ENCODE results near the gene COX8A. TPM values are rescaled to one million over a fixed set of nuclear protein-coding genes. Genes with fewer than 3 reads are reported as not detected.
"Not testable (repeated sequence)": the region's sequence is repeated elsewhere in the genome, so short reads cannot be mapped to it uniquely, and the experiment has no call there.

COX8A gene
- total RNA-seq, 1 donor from 2014 or later: 312 TPM

DNA sequence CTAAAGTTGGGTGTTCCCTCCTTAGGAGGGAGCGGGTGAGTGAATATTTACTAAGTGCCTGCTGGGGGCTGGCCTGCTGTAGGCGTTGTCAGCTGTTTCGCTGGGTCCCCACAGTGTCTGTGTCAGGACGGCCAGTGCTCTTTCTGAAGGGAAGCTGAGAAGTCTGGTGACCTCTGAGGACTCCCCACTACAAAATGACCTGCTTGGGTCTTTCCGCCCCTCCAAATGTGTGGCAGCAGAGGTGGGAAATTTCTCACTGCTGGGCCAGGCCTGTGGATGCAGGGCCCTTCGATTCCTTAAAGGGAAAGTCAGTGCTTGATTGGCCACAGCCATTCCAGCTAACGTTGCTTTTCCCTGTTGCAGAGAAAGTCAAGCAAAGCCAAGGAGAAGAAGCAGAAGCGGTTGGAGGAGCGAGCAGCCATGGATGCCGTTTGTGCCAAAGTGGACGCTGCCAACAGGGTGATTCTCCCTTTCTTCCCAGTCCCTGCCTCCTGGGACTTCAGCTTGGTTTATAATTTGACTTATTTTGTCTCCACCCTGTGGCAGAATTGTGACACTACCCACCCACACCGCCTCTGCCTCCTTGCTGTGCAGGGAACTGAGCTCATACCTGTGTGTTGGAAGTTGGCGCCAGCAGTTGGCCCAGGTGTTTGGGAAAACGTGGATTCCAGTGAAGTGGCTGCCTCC lies 28.8 kb upstream of the COX8A start:
- Mint-ChIP-seq H3K27me3 (ENCODE audit: low read depth) (no peaks in the 10 kb centered on the region), H3K36me3 (ENCODE audit: low read depth) (peaks cover 15% of the 10 kb centered on the region), H3K4me1 (ENCODE audit: low read depth) (peaks cover 11% of the 10 kb centered on the region), H3K4me3 (ENCODE audit: low read depth) (no peak overlapping the region), H3K9me3 (no peaks in the 10 kb centered on the region), H3K27ac (no peak overlapping the region)
- intact Hi-C loops (cut with micrococcal nuclease): loop anchor here (1.0 kb wide), 1 partner anchor 108 kb away; no protein-coding TSS in a partner anchor
- DNase-seq (ENCODE audit: low spot score): peak; percentile 26

DNA sequence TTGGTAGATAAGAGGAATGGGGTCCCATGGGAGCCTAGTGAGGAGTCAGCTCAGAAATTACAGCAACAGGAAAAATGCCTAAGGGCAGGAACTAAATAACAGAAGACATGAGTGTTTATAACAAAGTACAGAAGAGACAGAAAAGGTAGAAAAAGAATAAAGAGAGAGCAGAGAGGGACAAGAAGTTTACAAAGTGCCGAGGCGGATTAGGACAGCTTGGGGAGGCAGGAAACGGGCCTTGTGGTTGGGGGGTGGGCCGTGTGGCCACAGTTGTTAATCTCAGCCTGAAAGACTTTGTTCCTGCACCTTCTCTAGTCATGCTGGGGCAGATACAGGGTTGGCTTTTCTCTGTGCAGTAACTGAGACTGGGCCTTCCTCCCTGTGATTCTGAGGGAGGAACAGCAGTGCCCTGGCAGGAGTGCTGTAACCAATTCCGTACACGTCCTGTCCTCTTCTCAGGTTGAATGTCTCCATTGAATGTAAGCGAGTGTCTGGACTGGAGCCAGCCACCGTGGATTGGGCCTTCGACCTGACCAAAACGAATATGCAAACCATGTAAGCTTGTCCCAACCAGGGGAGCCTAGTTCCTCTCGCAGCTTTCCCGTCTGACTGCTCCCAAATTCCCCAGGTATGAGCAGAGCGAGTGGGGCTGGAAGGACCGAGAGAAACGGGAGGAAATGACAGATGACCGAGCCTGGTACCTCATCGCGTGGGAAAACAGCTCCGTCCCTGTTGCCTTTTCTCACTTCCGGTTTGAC lies 22.5 kb upstream of the COX8A start:
- Mint-ChIP-seq H3K36me3 (ENCODE audit: low read depth) (peaks cover 55% of the 10 kb centered on the region), H3K9me3 (no peaks in the 10 kb centered on the region), H3K4me3 (ENCODE audit: low read depth) (peak overlapping the region; percentile 46), H3K4me1 (ENCODE audit: low read depth) (peaks cover 19% of the 10 kb centered on the region), H3K27ac (peak overlapping the region; percentile 53), H3K27me3 (ENCODE audit: low read depth) (no peaks in the 10 kb centered on the region)
- intact Hi-C loops (cut with micrococcal nuclease): no loop called here
- peak; percentile 39 for DNase-seq (ENCODE audit: low spot score)

DNA sequence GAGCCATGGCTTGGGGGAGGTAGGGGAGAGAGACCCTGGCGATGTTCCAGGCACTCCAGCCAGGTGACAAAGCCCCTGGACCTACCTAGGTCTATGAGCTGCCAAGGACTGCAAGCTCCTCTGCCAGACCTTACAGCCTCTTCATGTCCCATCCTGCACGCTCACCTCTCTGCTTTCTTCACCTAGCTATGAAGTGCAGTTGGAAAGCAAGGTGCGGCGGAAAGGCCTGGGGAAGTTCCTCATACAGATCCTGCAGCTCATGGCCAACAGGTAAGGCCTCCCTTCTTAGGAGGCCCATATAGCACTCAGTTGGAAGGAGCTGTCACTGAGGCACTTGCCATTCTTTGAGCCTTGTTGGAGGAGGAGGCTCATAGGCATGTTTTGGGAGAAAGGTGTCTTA lies 21.9 kb upstream of the COX8A start:
- Mint-ChIP-seq H3K27me3 (ENCODE audit: low read depth) (no peaks in the 10 kb centered on the region), H3K27ac (peak overlapping the region; percentile 53), H3K36me3 (ENCODE audit: low read depth) (peaks cover 60% of the 10 kb centered on the region), H3K4me3 (ENCODE audit: low read depth) (peak overlapping the region; percentile 37), H3K9me3 (no peaks in the 10 kb centered on the region), H3K4me1 (ENCODE audit: low read depth) (peaks cover 19% of the 10 kb centered on the region)
- DNase-seq (ENCODE audit: low spot score): no peak
- intact Hi-C loops (cut with micrococcal nuclease): no loop called here

DNA sequence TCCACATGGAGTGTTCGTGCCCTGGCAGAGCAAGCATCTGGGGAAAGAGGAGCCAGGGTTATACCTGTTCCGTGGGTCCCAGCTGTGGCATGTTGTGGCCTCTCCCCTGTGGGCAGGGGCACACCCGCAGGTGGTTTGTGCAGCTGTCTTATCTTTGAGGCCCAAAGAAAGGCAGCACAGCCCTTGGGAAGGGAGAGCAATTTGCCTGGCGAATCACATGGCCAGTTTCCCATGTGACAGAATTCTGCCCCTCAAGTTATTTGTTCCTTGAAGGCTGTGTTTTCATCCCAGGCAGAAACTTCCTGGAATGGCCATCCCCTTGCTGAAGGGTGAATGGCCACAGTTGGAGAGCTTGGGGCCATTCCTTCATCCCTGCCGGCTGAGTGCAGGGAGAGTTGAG lies 16.4 kb upstream of the COX8A start:
- H3K4me1 Mint-ChIP-seq (ENCODE audit: low read depth): peaks cover 11% of the 10 kb centered on the region
- H3K4me3 Mint-ChIP-seq (ENCODE audit: low read depth): no peak overlapping the region
- H3K27me3 Mint-ChIP-seq (ENCODE audit: low read depth): no peaks in the 10 kb centered on the region
- H3K9me3 Mint-ChIP-seq: no peaks in the 10 kb centered on the region
- H3K36me3 Mint-ChIP-seq (ENCODE audit: low read depth): peaks cover 40% of the 10 kb centered on the region
- intact Hi-C loops (cut with micrococcal nuclease): no loop called here
- DNase-seq (ENCODE audit: low spot score): no peak
- no peak overlapping the region for H3K27ac Mint-ChIP-seq

DNA sequence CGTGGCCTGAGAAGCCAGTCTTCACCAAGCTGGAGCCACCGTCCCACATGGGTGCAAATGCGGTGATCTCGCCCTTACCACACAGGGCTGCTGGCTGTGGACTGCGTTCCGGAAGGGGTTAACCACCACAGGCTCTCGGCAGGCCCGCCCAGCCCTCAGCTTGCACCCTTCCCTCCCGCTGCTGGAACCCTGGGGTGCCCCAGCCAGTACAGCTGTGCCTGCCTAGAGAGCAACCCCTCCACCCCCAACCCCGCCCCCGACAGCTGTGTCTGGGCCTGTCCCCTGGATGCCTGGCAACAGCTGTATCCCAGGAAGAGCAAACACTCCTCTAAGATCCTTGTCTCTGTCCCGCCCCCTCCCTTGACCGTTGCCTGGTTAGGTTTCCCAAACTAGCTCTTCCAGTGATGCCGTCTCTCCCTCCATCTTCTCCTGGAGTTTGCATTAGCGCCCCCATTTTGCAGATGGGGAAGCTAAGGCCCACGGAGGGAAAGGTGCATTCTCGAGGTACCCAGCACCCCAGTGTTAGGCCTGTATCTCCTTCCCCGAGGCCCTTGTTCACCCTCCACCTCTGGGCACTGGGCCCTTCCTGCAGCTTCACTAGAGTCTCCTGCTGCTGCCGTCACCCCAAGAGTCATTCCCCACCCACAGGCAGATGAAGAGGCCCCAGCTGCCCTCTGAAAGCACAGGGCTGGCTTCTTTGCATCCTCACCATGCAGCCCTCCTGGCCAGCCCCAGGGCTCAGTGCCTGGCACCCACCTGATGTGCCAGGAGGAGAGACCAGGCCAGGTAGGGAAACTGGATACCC lies 12.6 kb upstream of the COX8A start:
- H3K36me3 Mint-ChIP-seq (ENCODE audit: low read depth): peaks cover 6% of the 10 kb centered on the region
- intact Hi-C loops (cut with micrococcal nuclease): loop anchor here (1.0 kb wide), 1 partner anchor 24 kb away; the partner anchor contains the start of gene OTUB1
- no peak overlapping the region for H3K4me3 Mint-ChIP-seq (ENCODE audit: low read depth)
- peak; percentile 39 for DNase-seq (ENCODE audit: low spot score)
- H3K27me3 Mint-ChIP-seq (ENCODE audit: low read depth): no peaks in the 10 kb centered on the region
- peaks cover 11% of the 10 kb centered on the region for H3K4me1 Mint-ChIP-seq (ENCODE audit: low read depth)
- H3K27ac Mint-ChIP-seq: peak overlapping the region; percentile 25
- H3K9me3 Mint-ChIP-seq: no peaks in the 10 kb centered on the region

DNA sequence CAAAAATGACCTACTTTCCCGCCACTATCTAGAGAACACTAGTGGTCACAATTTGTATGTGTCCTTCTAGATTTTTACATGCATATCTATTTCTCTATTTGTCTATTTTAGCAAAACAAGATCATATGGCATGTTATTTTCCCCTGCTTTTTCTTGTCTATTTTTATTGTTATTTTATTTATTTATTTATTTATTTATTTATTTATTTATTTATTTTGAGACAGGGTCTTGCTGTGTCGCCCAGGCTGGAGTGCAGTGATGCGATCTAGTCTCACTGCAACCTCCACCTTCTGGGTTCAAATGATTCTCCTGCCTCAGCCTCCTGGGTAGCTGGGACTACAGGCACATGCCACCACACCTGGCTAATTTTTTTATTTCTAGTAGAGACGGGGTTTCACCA lies 10.5 kb upstream of the COX8A start:
- DNase-seq (ENCODE audit: low spot score); H3K9me3 Mint-ChIP-seq; H3K4me3 Mint-ChIP-seq (ENCODE audit: low read depth); H3K27me3 Mint-ChIP-seq (ENCODE audit: low read depth); intact Hi-C loops (cut with micrococcal nuclease); H3K27ac Mint-ChIP-seq; H3K36me3 Mint-ChIP-seq (ENCODE audit: low read depth): not testable (repeated sequence)
- peaks cover 11% of the 10 kb centered on the region for H3K4me1 Mint-ChIP-seq (ENCODE audit: low read depth)

DNA sequence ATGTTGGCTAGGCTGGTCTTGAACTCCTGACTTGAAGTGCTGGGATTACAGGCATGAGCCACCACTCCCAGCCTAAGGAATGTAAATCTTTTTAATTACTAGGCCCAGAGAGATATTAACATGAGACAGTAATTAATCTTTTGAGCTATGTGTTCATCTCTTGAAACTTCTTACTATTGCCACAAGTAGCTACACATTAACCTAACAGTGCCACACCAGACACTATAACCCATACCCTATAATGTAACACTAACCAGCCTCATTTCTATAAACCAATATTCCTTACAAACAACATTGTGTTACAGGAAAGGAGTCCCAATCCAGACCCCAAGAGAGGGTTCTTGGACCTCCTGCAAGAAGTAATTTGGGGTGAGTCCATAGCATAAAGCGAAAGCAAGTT lies 8.0 kb upstream of the COX8A start:
- no peak for DNase-seq (ENCODE audit: low spot score)
- H3K4me3 Mint-ChIP-seq (ENCODE audit: low read depth): no peak overlapping the region
- intact Hi-C loops (cut with micrococcal nuclease): no loop called here
- H3K4me1 Mint-ChIP-seq (ENCODE audit: low read depth): peaks cover 5% of the 10 kb centered on the region
- no peak overlapping the region for H3K27ac Mint-ChIP-seq
- H3K9me3 Mint-ChIP-seq: no peaks in the 10 kb centered on the region
- no peaks in the 10 kb centered on the region for H3K36me3 Mint-ChIP-seq (ENCODE audit: low read depth)
- no peaks in the 10 kb centered on the region for H3K27me3 Mint-ChIP-seq (ENCODE audit: low read depth)

DNA sequence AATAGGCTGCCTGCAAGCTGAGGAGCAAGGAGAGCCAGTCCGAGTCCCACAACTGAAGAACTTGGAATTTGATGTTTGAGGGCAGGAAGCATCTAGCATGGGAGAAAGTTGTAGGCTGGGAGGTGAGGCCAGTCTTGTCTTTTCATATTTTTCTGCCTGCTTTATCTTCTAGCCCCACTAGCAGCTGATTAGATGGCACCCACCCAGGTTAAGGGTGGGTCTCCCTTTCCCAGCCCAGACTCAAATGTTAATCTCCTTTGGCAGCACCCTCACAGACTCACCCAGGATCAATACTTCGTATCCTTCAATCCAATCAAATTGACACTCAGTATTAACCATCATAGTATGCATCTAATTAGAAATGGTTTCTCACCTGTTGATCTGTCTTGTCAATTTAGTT lies 5.0 kb upstream of the COX8A start:
- H3K4me3 Mint-ChIP-seq (ENCODE audit: low read depth): no peak overlapping the region

DNA sequence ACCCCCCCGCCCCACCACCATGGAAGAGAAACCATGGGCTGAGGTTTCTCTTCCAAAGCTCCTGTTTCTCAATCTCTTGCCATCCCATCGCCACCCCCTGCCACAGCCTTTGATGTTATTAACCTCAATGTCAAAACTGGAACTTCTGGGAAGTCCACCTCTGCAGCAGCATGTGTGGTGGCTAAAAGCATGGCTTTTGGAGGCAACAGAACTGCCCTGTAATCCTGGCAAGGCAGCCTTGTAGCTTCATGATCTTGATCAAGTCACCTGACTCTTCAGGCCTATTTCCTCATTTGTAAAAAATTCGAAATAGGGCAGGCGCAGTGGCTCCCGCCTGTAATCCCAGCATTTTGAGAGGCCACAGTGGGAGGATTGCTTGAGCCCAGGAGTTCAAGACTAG lies 3.5 kb upstream of the COX8A start:
- Mint-ChIP-seq H3K4me3 (ENCODE audit: low read depth) (no peak overlapping the region), H3K27me3 (ENCODE audit: low read depth) (no peaks in the 10 kb centered on the region)

More for the DNA sequence above, 5.0 kb upstream of the COX8A start:
- no peak for DNase-seq (ENCODE audit: low spot score)
- H3K27me3 Mint-ChIP-seq (ENCODE audit: low read depth): no peaks in the 10 kb centered on the region
- intact Hi-C loops (cut with micrococcal nuclease): no loop called here
- no peak overlapping the region for H3K27ac Mint-ChIP-seq
- peaks cover 7% of the 10 kb centered on the region for H3K4me1 Mint-ChIP-seq (ENCODE audit: low read depth)
- H3K9me3 Mint-ChIP-seq: peaks cover 4% of the 10 kb centered on the region
- H3K36me3 Mint-ChIP-seq (ENCODE audit: low read depth): peaks cover 2% of the 10 kb centered on the region

DNA sequence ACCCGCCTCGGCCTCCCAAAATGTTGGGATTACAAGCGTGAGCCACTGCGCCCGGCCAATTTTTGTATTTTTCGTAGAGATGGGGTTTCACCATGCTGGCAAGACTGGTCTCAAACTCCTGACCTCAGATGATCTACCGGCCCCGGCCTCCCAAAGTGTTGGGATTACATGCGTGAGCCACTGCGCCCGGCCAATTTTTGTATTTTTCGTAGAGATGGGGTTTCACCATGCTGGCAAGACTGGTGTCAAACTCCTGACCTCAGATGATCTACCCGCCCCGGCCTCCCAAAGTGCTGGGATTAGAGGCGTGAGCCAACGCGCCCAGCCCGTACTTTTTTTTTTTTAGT lies 535 bp upstream of the COX8A start:
- not testable (repeated sequence) for H3K27me3 Mint-ChIP-seq (ENCODE audit: low read depth); H3K9me3 Mint-ChIP-seq; DNase-seq (ENCODE audit: low spot score)
- peaks cover 20% of the 10 kb centered on the region for H3K36me3 Mint-ChIP-seq (ENCODE audit: low read depth)
- H3K4me1 Mint-ChIP-seq (ENCODE audit: low read depth): peaks cover 21% of the 10 kb centered on the region
- intact Hi-C loops (cut with micrococcal nuclease): loop anchor here (1.0 to 10.0 kb wide), 3 partner anchors 12 to 139 kb away; partner anchors contain the start of genes MARK2, NAA40 and OTUB1
- H3K27ac Mint-ChIP-seq: peak overlapping the region; percentile 98
- H3K4me3 Mint-ChIP-seq (ENCODE audit: low read depth): peak overlapping the region; percentile 100

More for the DNA sequence above, 3.5 kb upstream of the COX8A start:
- peaks cover 7% of the 10 kb centered on the region for H3K36me3 Mint-ChIP-seq (ENCODE audit: low read depth)
- no peak for DNase-seq (ENCODE audit: low spot score)
- H3K4me1 Mint-ChIP-seq (ENCODE audit: low read depth): peaks cover 10% of the 10 kb centered on the region
- peaks cover 4% of the 10 kb centered on the region for H3K9me3 Mint-ChIP-seq
- intact Hi-C loops (cut with micrococcal nuclease): loop anchor here (10.0 kb wide), 1 partner anchor 136 kb away; the partner anchor contains the start of gene MARK2
- H3K27ac Mint-ChIP-seq: no peak overlapping the region

DNA sequence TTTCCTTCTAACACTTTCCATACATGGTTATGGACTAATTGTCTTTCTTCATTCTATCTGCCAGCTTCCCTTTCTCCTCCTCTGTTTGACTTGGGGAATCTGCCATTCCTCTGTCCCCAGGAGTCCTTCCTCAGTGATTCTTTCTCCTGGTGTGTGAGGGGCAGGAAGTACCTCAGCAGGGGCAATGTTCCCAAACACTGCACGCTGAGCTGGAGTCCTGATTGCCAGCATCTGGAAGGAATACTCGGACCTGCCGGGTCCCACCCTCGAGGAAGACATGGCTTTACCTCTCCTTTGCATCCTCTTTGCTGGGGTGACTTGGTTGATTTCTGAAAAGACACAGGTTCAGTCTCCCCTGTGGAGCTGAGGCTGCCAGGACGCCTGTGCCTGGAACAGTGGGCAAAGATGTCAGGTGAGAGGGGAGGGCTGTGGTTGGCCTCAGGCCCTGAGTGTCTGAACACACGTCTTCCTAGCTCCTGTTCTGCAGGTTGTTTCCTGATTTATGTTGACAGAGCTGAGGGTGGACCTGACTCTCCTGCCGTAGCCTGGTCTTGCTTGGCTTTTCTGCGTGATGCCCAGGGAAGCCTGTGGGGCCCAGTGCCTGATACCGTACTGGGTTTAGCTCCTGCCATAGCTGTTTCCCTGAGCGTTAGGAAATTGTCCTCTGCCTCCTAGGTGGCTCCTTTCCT lies 4.3 kb downstream of the COX8A start:
- Mint-ChIP-seq H3K27ac (no peak overlapping the region), H3K27me3 (ENCODE audit: low read depth) (no peaks in the 10 kb centered on the region), H3K9me3 (no peaks in the 10 kb centered on the region), H3K36me3 (ENCODE audit: low read depth) (peaks cover 26% of the 10 kb centered on the region), H3K4me1 (ENCODE audit: low read depth) (peaks cover 19% of the 10 kb centered on the region), H3K4me3 (ENCODE audit: low read depth) (peak overlapping the region; percentile 26)
- intact Hi-C loops (cut with micrococcal nuclease): loop anchor here (10.0 kb wide), 1 partner anchor 144 kb away; the partner anchor contains the start of gene MARK2
- DNase-seq (ENCODE audit: low spot score): no peak

DNA sequence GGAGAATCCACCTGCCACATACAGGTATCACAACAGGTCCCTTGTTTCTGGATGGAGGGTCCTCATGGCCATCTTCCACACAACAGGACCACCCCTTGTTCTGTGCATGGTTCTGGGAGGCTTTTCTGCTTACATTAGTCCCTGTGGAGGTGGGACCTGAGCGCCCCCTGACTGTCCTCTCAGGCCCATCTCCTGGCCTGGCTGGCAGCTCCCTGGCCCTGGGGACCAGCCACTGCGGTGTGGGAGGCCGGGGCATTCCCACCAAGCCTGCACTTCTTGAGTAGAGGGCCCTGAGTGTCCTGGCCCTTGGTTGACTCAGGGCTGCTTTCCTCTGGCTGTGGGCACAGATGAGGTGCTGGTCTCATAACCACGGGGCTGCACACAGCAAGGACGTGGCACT lies 5.0 kb downstream of the COX8A start:
- no peak overlapping the region for H3K4me3 Mint-ChIP-seq (ENCODE audit: low read depth)
- no peak for DNase-seq (ENCODE audit: low spot score)
- no peak overlapping the region for H3K27ac Mint-ChIP-seq
- intact Hi-C loops (cut with micrococcal nuclease): loop anchor here (10.0 kb wide), 1 partner anchor 145 kb away; the partner anchor contains the start of gene MARK2
- H3K9me3 Mint-ChIP-seq: no peaks in the 10 kb centered on the region
- H3K36me3 Mint-ChIP-seq (ENCODE audit: low read depth): peaks cover 25% of the 10 kb centered on the region
- peaks cover 16% of the 10 kb centered on the region for H3K4me1 Mint-ChIP-seq (ENCODE audit: low read depth)
- H3K27me3 Mint-ChIP-seq (ENCODE audit: low read depth): no peaks in the 10 kb centered on the region

All from activated T-helper 2 cell treated with anti-CD3 and anti-CD28 coated beads, Interferon-gamma antibody, Interleukin-2, Interleukin-4, amounts not matched to agents 10 μg/mL and 5 μg/mL and 100 μg/mL, durations not matched to agents 14 hours and 24 hours and 36 hours (primary cell).